ENCODE measurements around the gene ASH1L. TPM values are rescaled to one million over a fixed set of nuclear protein-coding genes. Genes with fewer than 3 reads are reported as not detected.

ASH1L gene
- total and polyA plus RNA-seq, 9 of the 15 experiments (the other 6 are each of a cell fraction or from before 2014, with no cell fraction given): 2.0 to 23.3 (median 14.6) TPM

DNA sequence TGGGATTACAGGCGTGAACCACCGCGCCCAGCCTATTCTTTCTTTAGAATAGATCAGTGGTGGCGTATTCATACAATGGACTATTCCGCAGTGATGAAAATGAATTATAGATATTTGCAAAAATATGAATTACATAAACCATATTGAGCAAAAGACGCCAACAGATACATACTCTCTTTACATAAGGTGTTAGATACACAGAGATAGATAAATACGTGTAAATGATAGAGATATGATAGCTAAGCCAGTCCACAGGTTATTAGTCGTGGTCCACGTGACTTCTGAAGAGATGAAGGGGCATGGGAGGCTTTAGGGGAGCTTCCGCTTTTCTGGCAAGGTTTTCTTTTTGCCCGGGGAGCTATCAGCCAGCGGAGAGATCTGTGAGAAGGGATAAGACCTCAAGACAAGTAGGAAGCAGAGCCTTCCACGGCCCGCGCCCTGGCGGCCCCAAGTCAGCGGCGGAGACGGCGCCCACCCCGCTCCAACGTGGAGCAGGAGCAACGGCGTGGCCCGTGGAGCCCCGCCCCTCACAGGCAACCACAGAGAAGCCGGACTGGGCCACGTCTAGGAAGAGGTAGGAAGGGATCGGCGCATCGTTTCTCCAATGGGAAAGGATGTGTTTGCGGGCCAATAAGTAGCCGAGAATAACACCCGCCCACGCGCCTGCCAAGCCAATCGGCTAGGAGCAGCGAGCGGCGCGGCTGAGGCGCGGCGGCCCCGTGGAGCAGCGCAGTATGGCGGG lies 47.1 kb upstream of the ASH1L start, which contains the start of gene MSTO1 (continued):
- TF ChIP-seq REST (IDR thresholded peaks at IDR 0.05; ENCODE audit: borderline replicate concordance) (peak; percentile 34; the same call in 1 of the 2 replicates), REST (CRISPR knock-in tag; IDR thresholded peaks at IDR 0.05; ENCODE audit: low read depth) (no peak), SIRT6 (IDR thresholded peaks at IDR 0.05; ENCODE audit: low read depth, low read length) (no peak), KLF16 (IDR thresholded peaks at IDR 0.05) (no peak), ZNF311 (CRISPR knock-in tag; IDR thresholded peaks at IDR 0.05) (no peak), PPARD (CRISPR knock-in tag; IDR thresholded peaks at IDR 0.05) (no peak), ATF1 (CRISPR knock-in tag; IDR thresholded peaks at IDR 0.05) (no peak), ATF1 (tag; IDR thresholded peaks at IDR 0.05) (peak; percentile 80), STAT5A (IDR thresholded peaks at IDR 0.05; ENCODE audit: borderline replicate concordance, low read length) (no peak), ZNF77 (CRISPR knock-in tag; IDR thresholded peaks at IDR 0.05) (no peak), SMAD1 (IDR thresholded peaks at IDR 0.05; ENCODE audit: low read depth, low read length, partially characterized antibody) (no peak), HDAC1 (IDR thresholded peaks at IDR 0.05) (peak in 1 of 2 experiments; percentile 90; a peak in 2 of 4 replicates), MYBL2 (IDR thresholded peaks at IDR 0.05; ENCODE audit: low read depth) (no peak), MYBL2 (CRISPR knock-in tag; IDR thresholded peaks at IDR 0.05; ENCODE audit: borderline replicate concordance) (no peak), SREBF1 (IDR thresholded peaks at IDR 0.05; ENCODE audit: borderline replicate concordance, low read depth, low read length) (no peak), ATF7 (IDR thresholded peaks at IDR 0.05) (peak; percentile 70; the same call in 1 of the 2 replicates), ZNF445 (CRISPR knock-in tag; IDR thresholded peaks at IDR 0.05; ENCODE audit: low read depth) (no peak)
- TF ChIP-seq, protein P1, sequence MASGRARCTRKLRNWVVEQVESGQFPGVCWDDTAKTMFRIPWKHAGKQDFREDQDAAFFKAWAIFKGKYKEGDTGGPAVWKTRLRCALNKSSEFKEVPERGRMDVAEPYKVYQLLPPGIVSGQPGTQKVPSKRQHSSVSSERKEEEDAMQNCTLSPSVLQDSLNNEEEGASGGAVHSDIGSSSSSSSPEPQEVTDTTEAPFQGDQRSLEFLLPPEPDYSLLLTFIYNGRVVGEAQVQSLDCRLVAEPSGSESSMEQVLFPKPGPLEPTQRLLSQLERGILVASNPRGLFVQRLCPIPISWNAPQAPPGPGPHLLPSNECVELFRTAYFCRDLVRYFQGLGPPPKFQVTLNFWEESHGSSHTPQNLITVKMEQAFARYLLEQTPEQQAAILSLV (tag; IDR thresholded peaks at IDR 0.05): no peak
- TF ChIP-seq, protein P2, sequence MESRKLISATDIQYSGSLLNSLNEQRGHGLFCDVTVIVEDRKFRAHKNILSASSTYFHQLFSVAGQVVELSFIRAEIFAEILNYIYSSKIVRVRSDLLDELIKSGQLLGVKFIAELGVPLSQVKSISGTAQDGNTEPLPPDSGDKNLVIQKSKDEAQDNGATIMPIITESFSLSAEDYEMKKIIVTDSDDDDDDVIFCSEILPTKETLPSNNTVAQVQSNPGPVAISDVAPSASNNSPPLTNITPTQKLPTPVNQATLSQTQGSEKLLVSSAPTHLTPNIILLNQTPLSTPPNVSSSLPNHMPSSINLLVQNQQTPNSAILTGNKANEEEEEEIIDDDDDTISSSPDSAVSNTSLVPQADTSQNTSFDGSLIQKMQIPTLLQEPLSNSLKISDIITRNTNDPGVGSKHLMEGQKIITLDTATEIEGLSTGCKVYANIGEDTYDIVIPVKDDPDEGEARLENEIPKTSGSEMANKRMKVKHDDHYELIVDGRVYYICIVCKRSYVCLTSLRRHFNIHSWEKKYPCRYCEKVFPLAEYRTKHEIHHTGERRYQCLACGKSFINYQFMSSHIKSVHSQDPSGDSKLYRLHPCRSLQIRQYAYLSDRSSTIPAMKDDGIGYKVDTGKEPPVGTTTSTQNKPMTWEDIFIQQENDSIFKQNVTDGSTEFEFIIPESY (CRISPR knock-in tag; IDR thresholded peaks at IDR 0.05): no peak; the same call in 1 of the 2 replicates
